IMR-90 (cell line): ENCODE measurements around the gene CPNE6. TPM values are rescaled to one million over a fixed set of nuclear protein-coding genes. Genes with fewer than 3 reads are reported as not detected.
A peak's percentile ranks its signal among the peaks of the same experiment; 100 is the strongest.

ENCODE experiments used
- ATAC-seq: fragments of 200-7000 bp; cut with Tn5 transposase; 2 replicates; pipeline ENCODE4 v1.9.1; 2020; ENCODE audit warnings: low read depth, mild to moderate bottlenecking, moderate library complexity
- BruUV-seq: library from RNA; stranded (reverse); fragments of 400-500 nt; replicated peaks from 2 replicates; lab custom pipeline; 2021; lab: Mats Ljungman, UMichigan
- CTCF ChIA-PET: fragments of 300-600 bp; formaldehyde crosslinking; extraction: SDS; loops from one replicate; lab custom pipeline; 2021; ENCODE audit warnings: antibody characterized with exemption; lab: Yijun Ruan, JAX
- POLR2A ChIA-PET: fragments of 300-600 bp; sonication (Branson Sonifier 250); formaldehyde crosslinking; loops from one replicate; lab custom pipeline; 2022; ENCODE audit warnings: antibody characterized with exemption; ENCODE audit not compliant: unreplicated experiment; lab: Charles Lee
- DNase-seq: peaks from one replicate; pipeline ENCODE4 v3.0.0; 2013
- H2AFZ ChIP-seq: replicated peaks from 2 replicates; pipeline ENCODE3; 2013; ENCODE audit warnings: low read length, mild to moderate bottlenecking; ENCODE audit not compliant: poor library complexity
- H2AK5ac ChIP-seq: 2 replicates; pipeline ENCODE4 v1.6.1; 2013; ENCODE audit warnings: low read depth, low read length, inconsistent platforms
- H2AK9ac ChIP-seq: replicated peaks from 2 replicates; pipeline ENCODE3; 2013; ENCODE audit warnings: mild to moderate bottlenecking, low read depth, low read length, moderate library complexity; ENCODE audit not compliant: poor library complexity
- H2BK120ac ChIP-seq: 2 replicates; pipeline ENCODE4 v1.6.1; 2013; ENCODE audit warnings: low read depth, low read length, inconsistent platforms
- H2BK15ac ChIP-seq: 3 replicates; pipeline ENCODE4 v1.6.1; 2013; ENCODE audit warnings: low read depth, low read length, inconsistent platforms
- H2BK20ac ChIP-seq: 2 replicates; pipeline ENCODE4 v1.6.1; 2013; ENCODE audit warnings: low read depth, mild to moderate bottlenecking, inconsistent platforms, low read length, moderate library complexity
- H2BK5ac ChIP-seq: 2 replicates; pipeline ENCODE4 v1.6.1; 2013; ENCODE audit warnings: mild to moderate bottlenecking, low read depth, low read length, inconsistent platforms; ENCODE audit not compliant: poor library complexity, severe bottlenecking
- H3K14ac ChIP-seq: replicated peaks from 2 replicates; pipeline ENCODE4 v1.6.1; 2013; ENCODE audit warnings: low read depth, low read length, inconsistent platforms
- H3K18ac ChIP-seq: 2 replicates; pipeline ENCODE4 v1.6.1; 2013; ENCODE audit warnings: low read depth, low read length, control low read depth
- H3K23ac ChIP-seq: 2 replicates; pipeline ENCODE4 v1.6.1; 2013; ENCODE audit warnings: low read depth, low read length, inconsistent platforms
- H3K27ac ChIP-seq: 2 replicates; pipeline ENCODE4 v1.5.1; 2013; ENCODE audit warnings: mild to moderate bottlenecking, control low read depth, low read length; ENCODE audit not compliant: insufficient read depth
- H3K27me3 ChIP-seq: 2 replicates; pipeline ENCODE4 v1.6.1; 2013; ENCODE audit warnings: low read length; ENCODE audit not compliant: control insufficient read depth, insufficient read depth
- H3K36me3 ChIP-seq: 2 replicates; pipeline ENCODE4 v1.6.1; 2013; ENCODE audit warnings: low read length, mixed read lengths; ENCODE audit not compliant: control insufficient read depth, insufficient read depth
- H3K4ac ChIP-seq: 2 replicates; pipeline ENCODE4 v1.6.1; 2013; ENCODE audit warnings: low read depth, low read length, inconsistent platforms
- H3K4me1 ChIP-seq: 2 replicates; pipeline ENCODE4 v1.6.1; 2013; ENCODE audit warnings: low read length, mixed read lengths; ENCODE audit not compliant: control insufficient read depth, insufficient read depth
- H3K4me2 ChIP-seq: 2 replicates; pipeline ENCODE4 v1.6.1; 2013; ENCODE audit warnings: low read depth, mild to moderate bottlenecking, control low read depth, low read length, moderate library complexity
- H3K4me3 ChIP-seq: 2 replicates; pipeline ENCODE4 v1.5.1; 2013; ENCODE audit warnings: low read depth, mild to moderate bottlenecking, control low read depth, low read length, moderate library complexity; ENCODE audit not compliant: insufficient read depth
- H3K56ac ChIP-seq: 2 replicates; pipeline ENCODE4 v1.6.1; 2013; ENCODE audit warnings: low read length, inconsistent platforms; ENCODE audit not compliant: insufficient read depth; ENCODE audit errors: extremely low read depth
- H3K79me1 ChIP-seq, 2 experiments: 2 replicates each; pipeline ENCODE4 v1.6.1; 2013; ENCODE audit warnings: low read length in 2 of 2, inconsistent platforms in 1 of 2, low read depth in 1 of 2
- H3K9ac ChIP-seq: 2 replicates; pipeline ENCODE4 v1.6.1; 2013; ENCODE audit warnings: low read depth, low read length, control low read depth
- H3K9me1 ChIP-seq: 2 replicates; pipeline ENCODE4 v1.6.1; 2013; ENCODE audit warnings: low read length, inconsistent platforms; ENCODE audit not compliant: insufficient read depth
- H3K9me3 ChIP-seq: 2 replicates; pipeline ENCODE4 v1.6.1; 2013; ENCODE audit warnings: low read length; ENCODE audit not compliant: control insufficient read depth, insufficient read depth
- H4K20me1 ChIP-seq: 2 replicates; pipeline ENCODE4 v1.6.1; 2013; ENCODE audit warnings: low read length, inconsistent platforms; ENCODE audit not compliant: insufficient read depth
- H4K5ac ChIP-seq: 2 replicates; pipeline ENCODE4 v1.6.1; 2013; ENCODE audit warnings: mild to moderate bottlenecking, low read depth, low read length, control low read depth
- H4K8ac ChIP-seq, 2 experiments: 2 replicates each; pipeline ENCODE4 v1.6.1; 2013; ENCODE audit warnings: low read depth in 2 of 2, low read length in 2 of 2, control low read depth in 1 of 2, inconsistent platforms in 1 of 2
- H4K91ac ChIP-seq: 2 replicates; pipeline ENCODE4 v1.6.1; 2013; ENCODE audit warnings: low read depth, low read length, inconsistent platforms; ENCODE audit not compliant: insufficient read depth
- BHLHE40 ChIP-seq: fragments of 150-350 bp; IDR thresholded peaks from 2 replicates; pipeline ENCODE4 v1.6.1; 2016; ENCODE audit warnings: mild to moderate bottlenecking, low read depth, low read length
- CEBPB ChIP-seq: IDR thresholded peaks from 2 replicates; pipeline ENCODE4 v1.6.1; 2012; ENCODE audit warnings: low read depth, low read length, improper control_type of control experiment
- CHD1 ChIP-seq: IDR thresholded peaks from 2 replicates; pipeline ENCODE4 v1.6.1; 2012; ENCODE audit warnings: low read depth, low read length, improper control_type of control experiment
- CTCF ChIP-seq: conservative IDR thresholded peaks from 2 replicates; pipeline ENCODE4 v1.5.1; 2012; ENCODE audit warnings: mild to moderate bottlenecking, low read depth, low read length, improper control_type of control experiment
- FOS ChIP-seq: fragments of 150-350 bp; IDR thresholded peaks from 2 replicates; pipeline ENCODE4 v1.6.1; 2016; ENCODE audit warnings: low read depth, low read length
- MAFK ChIP-seq: IDR thresholded peaks from 2 replicates; pipeline ENCODE4 v1.6.1; 2012; ENCODE audit warnings: low read depth, low read length, improper control_type of control experiment
- MAZ ChIP-seq: IDR thresholded peaks from 2 replicates; pipeline ENCODE4 v1.6.1; 2012; ENCODE audit warnings: low read depth, mild to moderate bottlenecking, low read length, improper control_type of control experiment, moderate library complexity, borderline replicate concordance
- MXI1 ChIP-seq: IDR thresholded peaks from 2 replicates; pipeline ENCODE4 v1.6.1; 2012; ENCODE audit warnings: low read depth, mild to moderate bottlenecking, low read length, moderate library complexity, borderline replicate concordance
- NFE2L2 ChIP-seq: fragments of 150-350 bp; IDR thresholded peaks from 2 replicates; pipeline ENCODE4 v1.6.1; 2016; ENCODE audit warnings: low read depth, mild to moderate bottlenecking, low read length
- POLR2A ChIP-seq: IDR thresholded peaks from 2 replicates; pipeline ENCODE4 v1.6.1; 2012; ENCODE audit warnings: mild to moderate bottlenecking, low read depth, low read length
- RAD21 ChIP-seq: IDR thresholded peaks from 2 replicates; pipeline ENCODE4 v1.6.1; 2012; ENCODE audit warnings: low read length, improper control_type of control experiment
- RCOR1 ChIP-seq: IDR thresholded peaks from 2 replicates; pipeline ENCODE4 v1.6.1; 2012; ENCODE audit warnings: mild to moderate bottlenecking, low read length, improper control_type of control experiment; ENCODE audit not compliant: insufficient replicate concordance
- USF2 ChIP-seq: fragments of 150-350 bp; IDR thresholded peaks from 2 replicates; pipeline ENCODE4 v1.6.1; 2017; ENCODE audit warnings: mild to moderate bottlenecking, antibody characterized with exemption, low read length, low read depth
- WGBS, 2 experiments: methylation state at CpG; one replicate each; pipeline versions ENCODE4 v1.1.5 to v1.1.7; 2013; ENCODE audit warnings: missing lambda C conversion rate in 2 of 2; ENCODE audit not compliant: insufficient read length in 1 of 2; ENCODE audit errors: extremely low coverage in 2 of 2; 5-methylcytosine and 5-hydroxymethylcytosine counted together
- dilution Hi-C: fragments of 300-500 bp; cut with HindIII; formaldehyde crosslinking; loops from one replicate; pipeline ENCODE4 v1.14.3; 2018; ENCODE audit warnings: low sequenced_read_pairs; ENCODE audit not compliant: unreplicated experiment
- in situ Hi-C: fragments of 300-500 bp; cut with MboI; formaldehyde crosslinking; loops from 3 replicates; pipeline ENCODE4 v1.14.3; 2019; ENCODE audit warnings: low sequenced_read_pairs, inconsistent platforms, mixed read lengths
- intact Hi-C: fragments of 100-400 bp; cut with micrococcal nuclease; formaldehyde crosslinking; loops from 2 replicates; pipeline ENCODE4 v1.10.0; 2022
- polyA plus RNA-seq, 3 experiments: library from polyadenylated mRNA; depleted of rRNA; stranded (reverse); fragments of >200 nt; gene quantifications; 2 replicates each; pipeline ENCODE4 v1.2.3, GENCODE V29; 2012; ENCODE audit warnings: low replicate concordance in 1 of 3
- total RNA-seq: library from RNA; depleted of rRNA; stranded (reverse); fragments of >200 nt; gene quantifications from 2 replicates; pipeline ENCODE4 v1.2.3, GENCODE V29; 2012
- TF ChIP-seq, protein P1 (sequence below): fragments of 150-350 bp; IDR thresholded peaks from 2 replicates; pipeline ENCODE4 v1.6.1; 2016; ENCODE audit warnings: low read depth, mild to moderate bottlenecking, low read length, moderate library complexity, borderline replicate concordance

CPNE6 gene
- total and polyA plus RNA-seq, 2 of the 4 experiments (the other 2 are of a cell fraction): not detected

DNA sequence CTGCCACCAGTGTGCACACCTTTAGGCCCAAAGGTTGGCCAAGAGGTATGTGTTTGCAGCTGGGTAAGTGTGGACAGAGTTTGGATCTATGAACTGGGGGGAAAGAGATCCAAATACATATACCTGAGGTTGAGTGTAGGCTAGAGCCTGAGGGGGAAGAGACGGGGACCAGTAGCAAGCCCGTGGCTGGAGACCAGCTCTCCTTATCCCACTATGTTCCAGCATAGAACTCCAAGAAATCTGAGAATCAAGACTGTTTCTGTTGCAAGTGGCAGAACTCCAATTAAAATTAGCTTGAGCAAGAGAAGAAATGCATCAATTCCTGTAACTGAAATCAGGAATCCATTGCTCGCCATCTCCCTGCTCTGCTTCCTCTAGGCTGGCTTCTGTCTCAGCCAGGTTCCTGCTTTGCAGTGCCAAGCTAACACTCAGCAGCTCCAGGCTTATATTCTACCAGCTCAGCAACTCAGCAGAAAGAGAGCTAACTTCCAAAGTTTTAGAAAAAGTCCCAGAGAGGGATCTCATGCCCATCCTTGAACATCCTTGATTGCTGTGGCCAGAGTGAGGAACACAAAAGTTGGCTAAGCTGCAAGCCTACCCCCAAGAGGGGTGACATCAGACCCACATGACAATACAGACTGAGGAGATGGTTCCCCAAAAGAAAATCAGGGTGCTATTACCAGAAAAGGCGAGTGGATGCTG is 21.3 kb downstream of the CPNE6 start:
- Histone ChIP-seq H3K36me3 (no peaks in the 10 kb centered on the region), H3K4ac (peak overlapping the region; percentile 90), H4K20me1 (peaks cover 10% of the 10 kb centered on the region; the same call in 1 of the 2 replicates), H3K4me2 (no peak overlapping the region), H3K23ac (no peak overlapping the region), H3K56ac (no peak overlapping the region), H4K8ac (peak overlapping the region in 1 of 2 experiments; percentile 94; a peak in 2 of 4 replicates), H3K4me1 (peaks cover 8% of the 10 kb centered on the region), H2BK20ac (peak overlapping the region; percentile 78), H3K18ac (no peak overlapping the region), H3K9me3 (no peaks in the 10 kb centered on the region), H3K27me3 (no peaks in the 10 kb centered on the region; the same call in 1 of the 2 replicates), H3K9ac (no peak overlapping the region), H2AK5ac (peak overlapping the region; percentile 36; the same call in 1 of the 2 replicates), H2BK120ac (peak overlapping the region; percentile 49), H4K91ac (peak overlapping the region; percentile 96; the same call in 1 of the 2 replicates), H2BK15ac (no peak overlapping the region), H3K14ac (0 out of 2 replicates have a peak overlapping the region, but pooled peaks have one; percentile 65), H3K27ac (no peak overlapping the region), H3K9me1 (peaks cover 13% of the 10 kb centered on the region), H2BK5ac (no peak overlapping the region), H4K5ac (no peak overlapping the region; the same call in 1 of the 2 replicates), H3K4me3 (no peak overlapping the region), H2AK9ac (no peak overlapping the region), H3K79me1 (peaks cover 16 to 27% of the 10 kb centered on the region in 2 experiments), H2AFZ (no peak overlapping the region)
- DNase-seq (no peak), ATAC-seq (no peak)
- intact Hi-C loops (no loop called here), in situ Hi-C loops (loop anchor here (5.0 to 10.0 kb wide), 2 partner anchors 35 to 118 kb away; no protein-coding TSS in a partner anchor), dilution Hi-C loops (no loop called here)
- ChIA-PET CTCF (interaction anchor here (2.4 to 3.5 kb wide), 3 partner anchors 12 to 35 kb away, joined by 8 to 30 read pairs (median 15); no protein-coding TSS in a partner anchor), POLR2A (no interaction called here)
- no TSS peak for BruUV-seq
- WGBS, 2 experiments: 100% methylated on average over 1 of the region's 4 CpGs; no CpG with 5 or more reads in 1 of the 2 experiments
- TF ChIP-seq RAD21: no peak
- TF ChIP-seq, protein P1, sequence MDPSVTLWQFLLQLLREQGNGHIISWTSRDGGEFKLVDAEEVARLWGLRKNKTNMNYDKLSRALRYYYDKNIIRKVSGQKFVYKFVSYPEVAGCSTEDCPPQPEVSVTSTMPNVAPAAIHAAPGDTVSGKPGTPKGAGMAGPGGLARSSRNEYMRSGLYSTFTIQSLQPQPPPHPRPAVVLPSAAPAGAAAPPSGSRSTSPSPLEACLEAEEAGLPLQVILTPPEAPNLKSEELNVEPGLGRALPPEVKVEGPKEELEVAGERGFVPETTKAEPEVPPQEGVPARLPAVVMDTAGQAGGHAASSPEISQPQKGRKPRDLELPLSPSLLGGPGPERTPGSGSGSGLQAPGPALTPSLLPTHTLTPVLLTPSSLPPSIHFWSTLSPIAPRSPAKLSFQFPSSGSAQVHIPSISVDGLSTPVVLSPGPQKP: no peak
- no peak for TF ChIP-seq MXI1
- TF ChIP-seq CEBPB: no peak
- TF ChIP-seq USF2: no peak
- TF ChIP-seq MAZ: no peak
- TF ChIP-seq FOS: no peak
- TF ChIP-seq CHD1: no peak
- no peak for TF ChIP-seq CTCF
- no peak for TF ChIP-seq NFE2L2
- no peak for TF ChIP-seq BHLHE40
- no peak for TF ChIP-seq POLR2A
- no peak for TF ChIP-seq MAFK
- TF ChIP-seq RCOR1: no peak
